ENCODE results near the gene CPNE8.

DNA sequence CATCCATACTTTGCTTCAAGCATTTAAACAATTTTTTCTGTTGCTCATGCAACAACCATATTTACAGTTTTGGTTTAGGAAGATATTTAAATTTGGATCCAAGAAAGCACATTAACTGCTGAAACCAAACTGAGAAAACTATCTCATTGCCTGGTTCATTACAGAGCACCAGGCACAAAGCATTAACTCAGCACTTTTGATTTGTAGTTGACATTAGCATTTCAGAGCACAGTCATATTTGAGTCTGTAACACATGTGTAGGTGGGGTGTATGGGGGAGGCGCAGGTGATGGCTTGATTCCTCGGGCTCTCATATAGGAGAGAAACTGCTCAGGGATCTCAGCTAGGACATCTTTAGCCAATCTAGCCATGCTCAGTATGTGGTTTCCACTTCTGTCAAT, 251.7 kb downstream of the CPNE8 start:
- TF ChIP-seq, protein P1, sequence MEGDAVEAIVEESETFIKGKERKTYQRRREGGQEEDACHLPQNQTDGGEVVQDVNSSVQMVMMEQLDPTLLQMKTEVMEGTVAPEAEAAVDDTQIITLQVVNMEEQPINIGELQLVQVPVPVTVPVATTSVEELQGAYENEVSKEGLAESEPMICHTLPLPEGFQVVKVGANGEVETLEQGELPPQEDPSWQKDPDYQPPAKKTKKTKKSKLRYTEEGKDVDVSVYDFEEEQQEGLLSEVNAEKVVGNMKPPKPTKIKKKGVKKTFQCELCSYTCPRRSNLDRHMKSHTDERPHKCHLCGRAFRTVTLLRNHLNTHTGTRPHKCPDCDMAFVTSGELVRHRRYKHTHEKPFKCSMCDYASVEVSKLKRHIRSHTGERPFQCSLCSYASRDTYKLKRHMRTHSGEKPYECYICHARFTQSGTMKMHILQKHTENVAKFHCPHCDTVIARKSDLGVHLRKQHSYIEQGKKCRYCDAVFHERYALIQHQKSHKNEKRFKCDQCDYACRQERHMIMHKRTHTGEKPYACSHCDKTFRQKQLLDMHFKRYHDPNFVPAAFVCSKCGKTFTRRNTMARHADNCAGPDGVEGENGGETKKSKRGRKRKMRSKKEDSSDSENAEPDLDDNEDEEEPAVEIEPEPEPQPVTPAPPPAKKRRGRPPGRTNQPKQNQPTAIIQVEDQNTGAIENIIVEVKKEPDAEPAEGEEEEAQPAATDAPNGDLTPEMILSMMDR (IDR thresholded peaks at IDR 0.05; ENCODE audit: borderline replicate concordance, extremely low read depth, low read length, poor library complexity, severe bottlenecking) = no peak
- TF ChIP-seq EZH2 (IDR thresholded peaks at IDR 0.05; ENCODE audit: borderline replicate concordance, low read depth, low read length, severe bottlenecking) = no peak

Data from DND-41 (cell line).